Measurements from ENCODE around the gene NT5C2.

Gene NT5C2

GRCh38 chr10:103120977-103121735 is 71.9 kb downstream of the NT5C2 start:
- DNase-seq: no peak

- DNase-seq: no peak
Measured at GRCh38 chr10:103120546-103120945, 72.5 kb downstream of the NT5C2 start.

- DNase-seq: no peak
Measured at GRCh38 chr10:103117247-103117646, 75.8 kb downstream of the NT5C2 start.

GRCh38 chr10:103114876-103115275 is 78.2 kb downstream of the NT5C2 start:
- no peak for DNase-seq

DNA sequence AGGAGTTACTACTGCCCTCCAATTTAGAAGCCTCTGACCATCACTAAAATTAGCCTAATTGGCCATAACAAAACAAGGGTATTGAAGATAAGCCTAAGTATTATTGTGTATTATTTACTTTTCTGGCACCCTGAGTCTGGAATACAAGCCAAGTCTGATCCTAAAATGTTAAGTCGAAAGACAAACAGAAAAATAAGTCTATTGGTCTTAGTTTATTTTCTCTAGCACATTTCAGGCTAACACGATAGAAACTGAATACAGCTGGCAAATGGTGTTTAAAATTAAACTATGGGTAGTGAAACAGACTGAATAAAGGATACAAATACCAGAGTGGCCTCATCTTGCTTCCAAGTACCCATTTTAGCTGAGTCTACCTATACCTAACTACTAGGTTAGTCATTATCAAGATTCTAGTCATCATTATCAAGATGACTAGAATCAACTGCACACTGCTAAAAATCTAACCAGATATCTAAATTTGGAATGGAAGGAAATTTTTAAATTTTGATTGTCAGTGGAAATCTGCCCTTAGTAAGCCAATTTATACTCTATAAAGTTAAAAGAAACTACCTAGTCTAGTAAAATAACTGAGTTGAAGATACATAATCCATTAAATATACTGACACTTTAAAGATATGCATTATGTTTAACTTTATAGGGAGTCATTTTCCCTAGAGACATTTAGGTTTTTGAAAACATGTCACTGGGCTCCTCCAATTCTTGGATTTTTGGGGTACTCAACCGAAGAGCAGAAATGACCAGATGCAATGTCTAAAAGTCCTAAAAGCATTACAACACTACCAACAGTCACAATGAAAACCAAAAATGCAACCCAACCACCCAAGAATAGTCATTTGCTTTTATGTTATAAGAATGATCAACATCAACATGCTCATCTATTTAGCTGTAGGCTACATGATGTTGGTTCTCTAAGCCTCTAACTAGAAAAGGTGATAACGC is 80.9 kb downstream of the NT5C2 start:
- DNase-seq: no peak

DNA sequence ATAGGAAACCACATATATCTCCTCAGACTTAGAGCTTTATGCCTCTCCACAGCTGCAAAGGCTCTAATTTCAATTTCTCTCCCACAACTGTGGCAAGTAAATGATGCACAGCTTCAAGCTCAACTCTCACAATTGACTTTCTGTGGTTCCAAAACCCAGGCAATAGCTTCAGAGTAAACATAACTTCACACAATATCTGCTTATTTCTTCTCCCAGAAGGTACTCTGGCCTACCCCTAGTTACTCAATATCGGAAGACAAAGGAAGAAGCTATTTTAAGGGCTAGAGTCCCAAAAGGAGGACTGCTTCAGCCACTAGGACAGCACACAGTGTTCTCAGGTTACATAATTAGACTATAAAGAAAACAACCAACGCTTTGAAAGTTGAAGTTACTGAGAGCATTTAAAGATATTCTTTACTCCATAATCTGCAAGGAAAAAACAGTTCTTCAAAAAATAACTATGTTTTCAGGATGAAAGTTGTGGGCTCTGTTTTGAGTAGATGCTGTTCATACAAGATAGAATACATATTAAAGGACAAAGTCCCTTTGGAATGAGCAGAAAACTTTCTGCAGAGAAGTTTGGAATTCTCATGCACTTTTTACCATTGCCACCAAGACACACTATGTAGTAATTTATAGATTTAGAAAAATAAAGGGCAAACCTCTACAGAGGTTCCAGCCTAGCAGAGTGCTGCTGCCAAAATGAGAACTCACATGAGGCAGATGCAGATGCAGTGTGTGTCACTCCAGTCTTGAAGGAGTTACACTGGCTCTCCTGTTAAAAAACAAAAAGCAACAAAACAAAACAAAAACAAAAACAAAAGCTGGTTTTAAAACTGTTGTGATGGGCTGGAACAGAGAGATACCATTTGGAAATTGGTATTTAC is 81.8 kb downstream of the NT5C2 start:
- no peak for DNase-seq

GRCh38 chr10:103110407-103110806 is 82.7 kb downstream of the NT5C2 start:
- DNase-seq: no peak

DNA sequence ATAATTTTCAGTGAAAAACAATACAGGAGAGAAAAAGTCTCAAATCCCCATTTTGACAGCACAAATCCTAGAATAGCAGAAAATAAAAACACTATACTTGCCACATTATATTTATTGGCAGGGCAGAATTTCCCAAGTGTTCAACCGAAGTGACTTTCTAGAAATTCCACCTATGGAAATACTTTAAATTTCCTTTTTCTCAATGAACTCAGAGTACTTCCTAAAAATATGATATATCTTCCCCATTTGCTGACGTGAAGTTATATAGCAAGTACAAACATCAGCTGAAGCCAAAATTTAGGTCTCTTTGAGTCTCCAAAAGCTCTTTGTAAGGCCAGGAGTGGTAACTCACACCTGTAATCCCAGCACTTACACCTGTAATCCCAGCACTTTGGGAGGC is 83.3 kb downstream of the NT5C2 start:
- no peak for DNase-seq

DNA sequence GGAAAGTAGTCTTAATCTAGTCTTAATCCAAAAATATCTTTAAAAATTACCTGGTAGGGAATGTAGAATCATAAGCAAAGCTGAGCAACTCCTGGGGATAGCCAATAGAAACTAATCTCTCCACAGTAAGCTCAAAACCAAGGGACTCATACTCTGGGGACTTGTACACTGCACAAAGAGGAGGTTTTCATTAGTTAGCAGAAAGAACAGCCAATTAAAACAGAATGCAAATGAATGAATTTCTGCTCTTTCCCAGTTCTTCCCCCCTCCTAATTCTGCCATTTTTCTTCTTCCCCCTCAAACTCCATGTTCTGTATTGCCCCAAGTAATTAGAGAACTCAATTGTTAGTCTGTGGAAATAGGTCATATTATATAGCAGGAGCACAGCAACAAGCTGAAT is 86.5 kb downstream of the NT5C2 start:
- DNase-seq: no peak

DNA sequence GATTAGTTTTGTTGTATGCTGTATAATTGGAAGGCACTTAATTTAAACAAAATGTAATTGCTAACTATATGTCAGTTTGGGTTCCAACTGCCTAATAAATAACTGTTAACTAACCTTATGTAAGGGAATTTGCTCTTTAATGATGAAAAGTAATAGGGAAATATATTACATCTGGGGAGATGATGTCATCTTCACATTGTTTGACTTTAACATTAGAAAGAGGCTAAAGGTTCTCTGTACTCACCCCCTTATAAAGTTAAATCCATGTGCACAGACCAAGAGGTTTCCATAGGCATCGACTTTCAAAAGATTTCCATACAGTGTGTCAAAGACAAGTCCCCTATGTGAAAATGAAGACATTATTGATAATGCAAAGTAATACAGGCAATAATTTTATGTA is 87.6 kb downstream of the NT5C2 start:
- no peak for DNase-seq

DNA sequence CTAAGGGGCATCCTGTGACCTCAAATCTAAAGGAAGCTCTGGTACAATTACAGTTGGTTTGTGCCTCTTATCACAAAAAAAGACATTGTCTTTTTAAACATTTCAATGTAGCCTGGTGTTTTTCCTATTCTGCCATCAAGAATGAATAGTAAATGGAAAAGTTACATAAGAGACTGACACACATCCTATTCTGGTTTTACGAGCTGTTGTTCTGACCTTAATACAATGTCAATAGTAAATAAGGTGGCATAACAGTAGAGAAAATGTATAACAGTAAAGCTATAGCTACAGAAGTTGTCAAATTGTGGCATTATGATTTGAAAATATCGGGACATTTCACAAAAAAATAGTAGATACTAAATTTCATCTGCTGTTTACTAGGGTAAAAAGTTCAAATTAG is 88.4 kb downstream of the NT5C2 start:
- no peak for DNase-seq

- DNase-seq: no peak
Measured at GRCh38 chr10:103103989-103104388, 89.1 kb downstream of the NT5C2 start.

GRCh38 chr10:103102195-103102594 is 90.9 kb downstream of the NT5C2 start:
- no peak for DNase-seq

- DNase-seq: no peak
Measured at GRCh38 chr10:103100620-103101019, 92.5 kb downstream of the NT5C2 start.

GRCh38 chr10:103098240-103098639 is 94.8 kb downstream of the NT5C2 start:
- DNase-seq: no peak

GRCh38 chr10:103096130-103096529 is 96.9 kb downstream of the NT5C2 start:
- DNase-seq: no peak

- DNase-seq: no peak
Measured at GRCh38 chr10:103095005-103095404, 98.1 kb downstream of the NT5C2 start.

- DNase-seq: no peak
Measured at GRCh38 chr10:103090911-103091310, 102.2 kb downstream of the NT5C2 start.

- DNase-seq: no peak
Measured at GRCh38 chr10:103089493-103089892, 103.6 kb downstream of the NT5C2 start.

DNA sequence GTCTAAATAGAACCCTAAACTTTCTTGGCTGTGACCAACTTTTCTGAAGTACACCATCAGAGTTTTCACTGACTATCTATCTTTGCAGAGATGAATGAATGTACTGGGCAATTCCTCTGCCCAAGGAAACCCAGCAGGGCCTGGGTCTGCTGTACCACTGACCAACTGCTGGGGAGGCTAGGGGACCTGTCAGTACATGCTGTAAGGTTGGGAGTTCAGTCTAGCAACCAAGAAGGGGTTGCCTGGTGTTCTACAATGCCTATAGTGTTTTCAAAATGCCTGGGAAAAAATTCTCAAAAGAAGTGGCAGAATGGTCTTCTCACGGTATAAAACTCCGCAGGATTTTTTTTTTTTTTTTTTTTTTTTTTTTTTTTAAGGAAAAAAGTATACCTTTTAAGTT is 106.3 kb downstream of the NT5C2 start:
- no peak for DNase-seq

DNA sequence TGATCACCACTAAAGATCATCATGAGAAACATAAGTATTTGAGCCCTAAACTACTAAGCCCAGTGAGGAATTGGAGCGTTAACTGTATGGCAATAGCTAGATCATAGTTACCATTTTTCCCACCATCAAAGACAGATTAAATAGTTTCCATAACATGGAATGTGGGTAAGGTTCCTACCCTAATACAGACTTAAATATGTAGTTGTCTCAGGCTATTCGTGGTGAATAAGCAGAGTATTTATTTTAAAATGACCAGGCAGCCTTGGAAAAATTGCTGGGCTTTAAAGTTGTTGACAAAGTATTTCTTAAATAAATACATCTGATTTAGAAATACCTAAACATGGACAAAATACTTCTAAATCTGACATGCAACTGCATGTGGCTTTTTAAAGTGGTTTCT is 106.8 kb downstream of the NT5C2 start:
- DNase-seq: no peak

GRCh38 chr10:103083977-103084320 is 109.1 kb downstream of the NT5C2 start:
- DNase-seq: no peak
